ENCODE results near the gene KRTAP22-2. TPM values are rescaled to one million over a fixed set of nuclear protein-coding genes. Genes with fewer than 3 reads are reported as not detected.

The KRTAP22-2 gene
- total and polyA plus RNA-seq, 2 of the 4 experiments (the other 2 are of a cell fraction) = not detected

DNA sequence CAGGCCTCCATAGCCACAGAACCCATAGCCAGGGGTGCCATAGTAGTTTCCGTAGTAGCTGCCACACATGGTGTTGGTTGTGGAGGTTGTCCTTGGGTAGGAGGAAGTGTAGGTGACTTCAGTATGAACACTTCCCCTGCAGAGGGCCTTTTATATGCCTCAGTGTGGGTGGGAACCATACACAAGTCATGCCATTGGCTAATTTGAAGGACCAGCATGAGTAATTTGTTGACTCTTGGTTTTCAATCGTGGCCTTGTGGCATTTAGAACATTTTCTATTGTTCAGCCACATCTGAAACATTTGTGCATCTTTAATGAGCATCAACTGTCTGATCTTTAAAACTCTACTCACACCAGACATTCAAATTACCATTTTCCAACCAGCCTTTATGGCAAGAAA is 23.6 kb upstream of the KRTAP22-2 start, which contains the start of gene KRTAP6-1:
Gene KRTAP6-1 (minus strand): TSS at position 95 of the 400 bp plus-strand sequence. CDS start 26 bp downstream, at position 69.
- no peak within 1 kb of the TSS for H4K8ac ChIP-seq (ENCODE audit: low read depth in 2 of 2, low read length in 2 of 2)
- CTCF ChIA-PET = interaction anchor here (0.6 kb wide), 1 partner anchor 23 kb away, joined by 3 read pairs; no protein-coding TSS in a partner anchor
- no peak within 1 kb of the TSS for H3K4ac ChIP-seq (ENCODE audit: low read depth, low read length)
- intact Hi-C loops (cut with micrococcal nuclease) = no loop called here
- no TSS peak for BruUV-seq (replicated peaks)
- no peak within 1 kb of the TSS for H3K9ac ChIP-seq (ENCODE audit: low read depth, low read length)
- H3K18ac ChIP-seq (ENCODE audit: low read depth, low read length) = no peak within 1 kb of the TSS
- H3K56ac ChIP-seq (ENCODE audit: extremely low read depth, insufficient read depth, low read length) = no peak within 1 kb of the TSS
- no peak within 1 kb of the TSS for H4K5ac ChIP-seq (ENCODE audit: low read depth, low read length)
- dilution Hi-C loops (cut with HindIII; ENCODE audit: low sequenced_read_pairs, unreplicated experiment) = no loop called here
- no peak within 1 kb of the TSS for H3K23ac ChIP-seq (ENCODE audit: low read depth, low read length)
- no peaks in the 10 kb centered on the region for H3K4me1 ChIP-seq (ENCODE audit: control insufficient read depth, insufficient read depth, low read length)
- 0% methylated on average over 1 of the region's 2 CpGs; no CpG with 5 or more reads in 1 of the 2 experiments for WGBS, 2 experiments (ENCODE audit: extremely low coverage in 2 of 2, insufficient read length in 1 of 2)
- no peak within 1 kb of the TSS for H2AK9ac ChIP-seq (replicated peaks; ENCODE audit: low read depth, low read length, poor library complexity)
- in situ Hi-C loops (cut with MboI; ENCODE audit: low sequenced_read_pairs) = no loop called here
- no peaks in the 10 kb centered on the region for H3K9me1 ChIP-seq (ENCODE audit: insufficient read depth, low read length)
- TF ChIP-seq RFX5 (IDR thresholded peaks at IDR 0.05; ENCODE audit: low read depth, low read length) (no peak), FOS (IDR thresholded peaks at IDR 0.05; ENCODE audit: low read depth, low read length) (no peak), MXI1 (IDR thresholded peaks at IDR 0.05; ENCODE audit: borderline replicate concordance, low read depth, low read length) (no peak), SMC3 (IDR thresholded peaks at IDR 0.05; ENCODE audit: low read depth, low read length) (no peak), POLR2A (IDR thresholded peaks at IDR 0.05; ENCODE audit: low read depth, low read length) (no peak), MAFK (IDR thresholded peaks at IDR 0.05; ENCODE audit: low read depth, low read length) (no peak), RAD21 (IDR thresholded peaks at IDR 0.05; ENCODE audit: low read length) (no peak), RCOR1 (IDR thresholded peaks at IDR 0.05; ENCODE audit: insufficient replicate concordance, low read length) (no peak), MAZ (IDR thresholded peaks at IDR 0.05; ENCODE audit: borderline replicate concordance, low read depth, low read length) (no peak), NFE2L2 (IDR thresholded peaks at IDR 0.05; ENCODE audit: low read depth, low read length) (no peak)
- TF ChIP-seq, protein P1, sequence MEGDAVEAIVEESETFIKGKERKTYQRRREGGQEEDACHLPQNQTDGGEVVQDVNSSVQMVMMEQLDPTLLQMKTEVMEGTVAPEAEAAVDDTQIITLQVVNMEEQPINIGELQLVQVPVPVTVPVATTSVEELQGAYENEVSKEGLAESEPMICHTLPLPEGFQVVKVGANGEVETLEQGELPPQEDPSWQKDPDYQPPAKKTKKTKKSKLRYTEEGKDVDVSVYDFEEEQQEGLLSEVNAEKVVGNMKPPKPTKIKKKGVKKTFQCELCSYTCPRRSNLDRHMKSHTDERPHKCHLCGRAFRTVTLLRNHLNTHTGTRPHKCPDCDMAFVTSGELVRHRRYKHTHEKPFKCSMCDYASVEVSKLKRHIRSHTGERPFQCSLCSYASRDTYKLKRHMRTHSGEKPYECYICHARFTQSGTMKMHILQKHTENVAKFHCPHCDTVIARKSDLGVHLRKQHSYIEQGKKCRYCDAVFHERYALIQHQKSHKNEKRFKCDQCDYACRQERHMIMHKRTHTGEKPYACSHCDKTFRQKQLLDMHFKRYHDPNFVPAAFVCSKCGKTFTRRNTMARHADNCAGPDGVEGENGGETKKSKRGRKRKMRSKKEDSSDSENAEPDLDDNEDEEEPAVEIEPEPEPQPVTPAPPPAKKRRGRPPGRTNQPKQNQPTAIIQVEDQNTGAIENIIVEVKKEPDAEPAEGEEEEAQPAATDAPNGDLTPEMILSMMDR (conservative IDR thresholded peaks at IDR 0.05; ENCODE audit: low read depth, low read length) = no peak
- no peak within 1 kb of the TSS for H3K4me3 ChIP-seq (ENCODE audit: insufficient read depth, low read depth, low read length)
- no peak within 1 kb of the TSS for H3K4me2 ChIP-seq (ENCODE audit: low read depth, low read length)
- H2AFZ ChIP-seq (replicated peaks; ENCODE audit: low read length, poor library complexity) = no peak within 1 kb of the TSS
- H2BK120ac ChIP-seq (ENCODE audit: low read depth, low read length) = no peak within 1 kb of the TSS
- H4K20me1 ChIP-seq (ENCODE audit: insufficient read depth, low read length) = no peaks in the 10 kb centered on the region
- H2AK5ac ChIP-seq (ENCODE audit: low read depth, low read length) = no peak within 1 kb of the TSS
- H3K9me3 ChIP-seq (ENCODE audit: control insufficient read depth, insufficient read depth, low read length) = peaks cover 14% of the 10 kb centered on the region
- H2BK5ac ChIP-seq (ENCODE audit: low read depth, low read length, poor library complexity, severe bottlenecking) = no peak within 1 kb of the TSS
- no peaks in the 10 kb centered on the region for H3K79me1 ChIP-seq (ENCODE audit: low read depth in 1 of 2, low read length in 2 of 2)
- H2BK20ac ChIP-seq (ENCODE audit: low read depth, low read length) = no peak within 1 kb of the TSS
- no peak within 1 kb of the TSS for H4K91ac ChIP-seq (ENCODE audit: insufficient read depth, low read depth, low read length)
- POLR2A ChIA-PET (ENCODE audit: unreplicated experiment) = no interaction called here
- H2BK15ac ChIP-seq (ENCODE audit: low read depth, low read length) = no peak within 1 kb of the TSS
- H3K36me3 ChIP-seq (ENCODE audit: control insufficient read depth, insufficient read depth, low read length) = no peaks in the 10 kb centered on the region
- no peaks in the 10 kb centered on the region for H3K27me3 ChIP-seq (ENCODE audit: control insufficient read depth, insufficient read depth, low read length)
- H3K27ac ChIP-seq (ENCODE audit: insufficient read depth, low read length) = no peak within 1 kb of the TSS
- no peak within 1 kb of the TSS for H3K14ac ChIP-seq (replicated peaks; ENCODE audit: low read depth, low read length)
- DNase-seq (no peak), ATAC-seq (ENCODE audit: low read depth) (no peak)
